SK-N-SH treated with all-trans-retinoic acid at 6 μM for 48 hours (cell line): ENCODE results near the gene WNT7A.

Experiments
- ARNTL ChIP-seq: fragments of 450-650 bp; formaldehyde crosslinking; IDR thresholded peaks from 2 replicates; pipeline ENCODE4 v1.5.0; 2020; ENCODE audit warnings: low read depth, mild to moderate bottlenecking, moderate library complexity, borderline replicate concordance
- BACH2 ChIP-seq: fragments of 250-450 bp; sonication (Bioruptor Pico); IDR thresholded peaks from 2 replicates; pipeline ENCODE4 v1.9.0; 2021; ENCODE audit warnings: mild to moderate bottlenecking, borderline replicate concordance
- CREB5 ChIP-seq: fragments of 250-450 bp; sonication (Bioruptor Pico); IDR thresholded peaks from 2 replicates; pipeline ENCODE4 v1.5.1; 2020; ENCODE audit warnings: low read depth, mild to moderate bottlenecking, moderate library complexity
- CSDC2 ChIP-seq: fragments of 250-450 bp; sonication (Bioruptor Pico); IDR thresholded peaks from 2 replicates; pipeline ENCODE4 v1.5.0; 2020; ENCODE audit warnings: mild to moderate bottlenecking, moderate library complexity
- ISL1 ChIP-seq: fragments of 250-450 bp; sonication (Bioruptor Pico); IDR thresholded peaks from 2 replicates; pipeline ENCODE4 v2.1.2; 2022; ENCODE audit warnings: mild to moderate bottlenecking, moderate library complexity
- RARB ChIP-seq: fragments of 250-450 bp; sonication (Bioruptor Pico); IDR thresholded peaks from 2 replicates; pipeline ENCODE4 v1.8.0; 2021; ENCODE audit warnings: mild to moderate bottlenecking, moderate library complexity
- TOX ChIP-seq: fragments of 250-450 bp; sonication (Bioruptor Pico); IDR thresholded peaks from 2 replicates; pipeline ENCODE4 v1.8.0; 2021; ENCODE audit warnings: mild to moderate bottlenecking, moderate library complexity, borderline replicate concordance
- ZNF70 ChIP-seq: fragments of 450-650 bp; formaldehyde crosslinking; IDR thresholded peaks from 2 replicates; pipeline ENCODE4 v1.5.0; 2020; ENCODE audit warnings: mild to moderate bottlenecking, moderate library complexity
- ZNF8 ChIP-seq: fragments of 450-650 bp; formaldehyde crosslinking; IDR thresholded peaks from 2 replicates; pipeline ENCODE4 v1.5.0; 2020; ENCODE audit warnings: mild to moderate bottlenecking, moderate library complexity

GRCh38 chr3:13851091-13851849, 28.6 kb downstream of the WNT7A start:
- TF ChIP-seq ZNF70 (no peak), CSDC2 (CRISPR knock-in tag) (no peak), BACH2 (CRISPR knock-in tag) (no peak), CREB5 (CRISPR knock-in tag) (no peak), ARNTL (no peak), RARB (no peak), TOX (CRISPR knock-in tag) (no peak), ISL1 (no peak), ZNF8 (CRISPR knock-in tag) (no peak)
